IPS-20b (cell line): Measurements from ENCODE around the gene PLCG1.

Source experiments
- H3K27ac ChIP-seq: one replicate; pipeline ENCODE4 v1.5.1; 2013; ENCODE audit warnings: low read length
- H3K27me3 ChIP-seq: 2 replicates; pipeline ENCODE4 v1.6.1; 2013; ENCODE audit warnings: mild to moderate bottlenecking, low read length, inconsistent platforms; ENCODE audit not compliant: insufficient read depth
- H3K36me3 ChIP-seq: 2 replicates; pipeline ENCODE4 v1.6.1; 2013; ENCODE audit warnings: low read depth, mild to moderate bottlenecking, inconsistent platforms, low read length, moderate library complexity; ENCODE audit not compliant: insufficient read depth
- H3K4me1 ChIP-seq: 2 replicates; pipeline ENCODE4 v1.6.1; 2013; ENCODE audit warnings: mild to moderate bottlenecking, control low read depth, inconsistent platforms, low read length, moderate library complexity; ENCODE audit not compliant: insufficient read depth
- H3K4me3 ChIP-seq: 2 replicates; pipeline ENCODE4 v1.5.1; 2013; ENCODE audit warnings: mild to moderate bottlenecking, low read length, inconsistent platforms
- H3K9ac ChIP-seq: 2 replicates; pipeline ENCODE4 v1.6.1; 2013; ENCODE audit warnings: low read depth, mild to moderate bottlenecking, inconsistent platforms, low read length, moderate library complexity
- H3K9me3 ChIP-seq: 2 replicates; pipeline ENCODE4 v1.6.1; 2013; ENCODE audit warnings: mild to moderate bottlenecking, low read depth, low read length, inconsistent platforms; ENCODE audit not compliant: insufficient read depth

Gene PLCG1

GRCh38 chr20:41150664-41151063 is 13.3 kb downstream of the PLCG1 start:
- peaks cover 19% of the 10 kb centered on the region; the same call in 1 of the 2 replicates for H3K36me3 ChIP-seq
- H3K4me3 ChIP-seq: no peak overlapping the region
- no peaks in the 10 kb centered on the region for H3K27me3 ChIP-seq
- no peak overlapping the region for H3K27ac ChIP-seq
- H3K4me1 ChIP-seq: peaks cover 18% of the 10 kb centered on the region
- H3K9ac ChIP-seq: no peak overlapping the region
- no peaks in the 10 kb centered on the region for H3K9me3 ChIP-seq

- Histone ChIP-seq H3K4me3 (no peak overlapping the region), H3K27me3 (no peaks in the 10 kb centered on the region), H3K27ac (no peak overlapping the region), H3K4me1 (peaks cover 18% of the 10 kb centered on the region), H3K36me3 (peaks cover 19% of the 10 kb centered on the region; the same call in 1 of the 2 replicates), H3K9me3 (no peaks in the 10 kb centered on the region), H3K9ac (no peak overlapping the region)
Measured at GRCh38 chr20:41151134-41151869, 14.0 kb downstream of the PLCG1 start.

GRCh38 chr20:41152108-41152757 is 14.9 kb downstream of the PLCG1 start:
- no peaks in the 10 kb centered on the region for H3K27me3 ChIP-seq
- peaks cover 16% of the 10 kb centered on the region; the same call in 1 of the 2 replicates for H3K36me3 ChIP-seq
- H3K4me3 ChIP-seq: no peak overlapping the region
- no peaks in the 10 kb centered on the region for H3K9me3 ChIP-seq
- H3K27ac ChIP-seq: no peak overlapping the region
- peaks cover 19% of the 10 kb centered on the region for H3K4me1 ChIP-seq
- H3K9ac ChIP-seq: no peak overlapping the region

- Histone ChIP-seq H3K4me1 (peaks cover 26% of the 10 kb centered on the region), H3K36me3 (peaks cover 21% of the 10 kb centered on the region), H3K27ac (no peak overlapping the region), H3K4me3 (no peak overlapping the region), H3K9ac (no peak overlapping the region), H3K27me3 (no peaks in the 10 kb centered on the region), H3K9me3 (no peaks in the 10 kb centered on the region)
Measured at GRCh38 chr20:41154436-41155176, 17.3 kb downstream of the PLCG1 start.

GRCh38 chr20:41155261-41155660 is 17.9 kb downstream of the PLCG1 start:
- peaks cover 27% of the 10 kb centered on the region for H3K36me3 ChIP-seq
- no peak overlapping the region for H3K4me3 ChIP-seq
- H3K27me3 ChIP-seq: no peaks in the 10 kb centered on the region
- no peaks in the 10 kb centered on the region for H3K9me3 ChIP-seq
- no peak overlapping the region for H3K9ac ChIP-seq
- peaks cover 26% of the 10 kb centered on the region for H3K4me1 ChIP-seq
- no peak overlapping the region for H3K27ac ChIP-seq

GRCh38 chr20:41158082-41158625 is 20.8 kb downstream of the PLCG1 start:
- Histone ChIP-seq H3K36me3 (peaks cover 56% of the 10 kb centered on the region), H3K9ac (no peak overlapping the region), H3K27me3 (no peaks in the 10 kb centered on the region), H3K4me3 (no peak overlapping the region), H3K9me3 (no peaks in the 10 kb centered on the region), H3K4me1 (peaks cover 17% of the 10 kb centered on the region), H3K27ac (no peak overlapping the region)

- Histone ChIP-seq H3K9me3 (no peaks in the 10 kb centered on the region), H3K36me3 (peaks cover 69% of the 10 kb centered on the region), H3K4me1 (peaks cover 13% of the 10 kb centered on the region), H3K9ac (no peak overlapping the region), H3K27me3 (no peaks in the 10 kb centered on the region), H3K4me3 (no peak overlapping the region), H3K27ac (no peak overlapping the region)
Measured at GRCh38 chr20:41159547-41159946, 22.2 kb downstream of the PLCG1 start.

- Histone ChIP-seq H3K9ac (no peak overlapping the region), H3K27ac (no peak overlapping the region), H3K4me3 (no peak overlapping the region), H3K9me3 (no peaks in the 10 kb centered on the region), H3K27me3 (no peaks in the 10 kb centered on the region), H3K4me1 (peaks cover 8% of the 10 kb centered on the region; the same call in 1 of the 2 replicates), H3K36me3 (peaks cover 73% of the 10 kb centered on the region)
Measured at GRCh38 chr20:41160686-41161085, 23.3 kb downstream of the PLCG1 start.

- no peaks in the 10 kb centered on the region for H3K9me3 ChIP-seq
Measured at GRCh38 chr20:41161886-41162285, 24.5 kb downstream of the PLCG1 start.

GRCh38 chr20:41162396-41162795 is 25.1 kb downstream of the PLCG1 start:
- Histone ChIP-seq H3K4me3 (no peak overlapping the region), H3K9ac (no peak overlapping the region), H3K9me3 (no peaks in the 10 kb centered on the region), H3K27me3 (no peaks in the 10 kb centered on the region), H3K36me3 (peaks cover 90% of the 10 kb centered on the region), H3K4me1 (peaks cover 6% of the 10 kb centered on the region; the same call in 1 of the 2 replicates), H3K27ac (no peak overlapping the region)

More at GRCh38 chr20:41161886-41162285, 24.5 kb downstream of the PLCG1 start:
- Histone ChIP-seq H3K27me3 (no peaks in the 10 kb centered on the region), H3K4me3 (no peak overlapping the region), H3K36me3 (peaks cover 85% of the 10 kb centered on the region), H3K27ac (no peak overlapping the region), H3K4me1 (peaks cover 8% of the 10 kb centered on the region; the same call in 1 of the 2 replicates), H3K9ac (no peak overlapping the region)

- no peaks in the 10 kb centered on the region; the same call in 1 of the 2 replicates for H3K4me1 ChIP-seq
- H3K27me3 ChIP-seq: no peaks in the 10 kb centered on the region
- H3K9me3 ChIP-seq: no peaks in the 10 kb centered on the region
- H3K4me3 ChIP-seq: no peak overlapping the region
- H3K27ac ChIP-seq: no peak overlapping the region
- H3K36me3 ChIP-seq: peaks cover 100% of the 10 kb centered on the region
- H3K9ac ChIP-seq: no peak overlapping the region
Measured at GRCh38 chr20:41163821-41164220, 26.5 kb downstream of the PLCG1 start.
